Bone marrow (tissue), 2 donors: ENCODE results near the gene CACNA2D4.

Experiments used
- DNase-seq, 2 donors: peaks; one replicate each; lab custom pipeline; 2025; lab: John Stamatoyannopoulos, UW

The CACNA2D4 gene

GRCh38 chr12:1917172-1918070, 1.0 kb downstream of the CACNA2D4 start:
- peak in 1 of 2 donors; percentile 46 for DNase-seq

- DNase-seq, result no peak
Measured at GRCh38 chr12:1916371-1917171, 1.9 kb downstream of the CACNA2D4 start.

- DNase-seq, result no peak
Measured at GRCh38 chr12:1915082-1915968, 3.1 kb downstream of the CACNA2D4 start.

- DNase-seq, result no peak
Measured at GRCh38 chr12:1914114-1914911, 4.1 kb downstream of the CACNA2D4 start.

- DNase-seq, result no peak
Measured at GRCh38 chr12:1913377-1914113, 4.9 kb downstream of the CACNA2D4 start.

- DNase-seq, result no peak
Measured at GRCh38 chr12:1912580-1913376, 5.7 kb downstream of the CACNA2D4 start.

DNA sequence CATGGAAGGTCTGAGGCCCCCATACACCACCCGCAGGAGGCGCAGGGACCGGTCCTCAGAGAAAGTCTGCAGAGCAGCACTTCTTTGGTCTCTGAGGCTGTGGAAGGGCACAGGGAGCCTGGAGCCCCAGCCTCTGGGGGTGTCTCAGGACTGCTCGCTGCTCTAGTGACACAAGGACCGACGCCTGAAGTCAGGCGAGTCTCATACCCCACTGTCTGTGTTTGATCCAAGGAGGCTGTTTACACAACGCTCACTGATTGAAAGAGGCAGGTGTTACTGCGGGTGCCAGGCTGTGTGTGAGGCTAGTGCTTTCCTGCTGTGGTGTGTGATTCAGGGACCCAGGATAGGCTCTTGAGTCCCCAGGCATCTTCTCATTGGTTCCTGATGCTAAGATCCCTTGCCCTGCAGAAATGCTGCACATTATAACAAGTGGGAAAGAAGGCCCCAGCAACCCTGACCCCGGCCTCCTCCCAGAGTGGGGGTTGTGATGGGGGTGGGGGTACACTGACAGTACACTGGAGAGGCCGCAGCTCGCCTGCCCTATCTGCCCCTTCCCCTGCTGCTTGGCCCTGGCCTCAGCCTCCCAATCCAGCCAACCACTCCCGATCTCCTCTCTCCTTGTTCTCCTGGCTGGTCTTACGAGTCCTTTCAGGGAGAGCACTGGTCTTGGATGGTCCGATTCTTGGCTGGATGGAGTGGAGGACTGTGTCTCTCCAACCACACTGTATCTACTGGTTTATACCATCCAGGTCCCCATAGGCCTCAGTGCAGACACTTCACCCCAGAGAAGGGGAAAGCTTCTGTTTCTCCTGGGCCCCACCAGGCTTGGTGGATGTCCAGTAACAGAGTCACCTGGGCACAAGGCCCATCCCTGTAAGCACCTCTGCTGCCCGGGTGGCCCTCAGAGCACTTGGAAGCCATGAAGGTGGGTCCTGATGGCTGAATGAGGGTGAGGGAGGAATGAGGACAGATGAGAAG, 6.6 kb downstream of the CACNA2D4 start:
- no peak for DNase-seq

- DNase-seq, result no peak
Measured at GRCh38 chr12:1910468-1910867, 8.0 kb downstream of the CACNA2D4 start.

GRCh38 chr12:1908758-1909157, 9.7 kb downstream of the CACNA2D4 start:
- DNase-seq, result no peak

GRCh38 chr12:1907652-1908611, 10.5 kb downstream of the CACNA2D4 start:
- no peak for DNase-seq

DNA sequence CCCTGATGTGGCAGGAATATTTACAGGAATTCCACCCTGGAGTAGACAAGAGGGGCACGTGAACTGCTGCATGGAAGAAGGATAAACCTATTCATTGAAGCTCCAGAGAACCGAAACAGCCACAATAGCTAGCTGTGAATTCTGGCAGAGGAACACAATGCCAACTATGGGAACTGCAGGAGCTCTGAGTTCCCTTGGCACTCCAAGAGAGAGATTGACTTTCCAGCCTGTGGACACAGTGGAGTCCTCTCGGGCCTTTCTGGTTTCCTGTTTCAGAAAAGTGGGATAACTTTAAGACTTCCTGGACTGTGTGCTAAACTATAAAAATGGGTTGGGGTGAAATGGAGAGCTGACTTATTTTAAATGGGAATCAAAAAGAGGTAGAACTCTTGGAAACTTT, 11.9 kb downstream of the CACNA2D4 start:
- DNase-seq, result no peak

GRCh38 chr12:1904875-1905274, 13.6 kb downstream of the CACNA2D4 start:
- no peak for DNase-seq

DNA sequence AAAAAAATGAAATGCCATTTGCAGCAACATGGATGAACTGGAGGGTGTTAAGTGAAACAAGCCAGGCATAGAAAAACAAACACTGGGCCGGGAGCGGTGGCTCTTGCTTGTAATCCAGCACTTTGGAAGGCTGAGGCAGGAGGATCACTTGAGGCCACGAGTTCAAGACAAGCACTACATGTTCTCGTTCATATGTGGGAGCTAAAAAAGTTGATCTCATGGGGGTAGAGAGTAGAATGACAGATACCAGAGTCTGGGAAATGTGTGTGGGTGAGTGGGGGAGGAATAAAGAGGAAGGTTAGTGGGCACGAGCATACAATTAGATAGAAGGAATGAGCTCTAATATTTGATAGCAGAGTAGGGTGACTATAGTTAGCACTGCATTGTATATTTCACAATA, 21.5 kb downstream of the CACNA2D4 start:
- no peak for DNase-seq

- DNase-seq, result no peak
Measured at GRCh38 chr12:1890810-1891209, 27.6 kb downstream of the CACNA2D4 start.

DNA sequence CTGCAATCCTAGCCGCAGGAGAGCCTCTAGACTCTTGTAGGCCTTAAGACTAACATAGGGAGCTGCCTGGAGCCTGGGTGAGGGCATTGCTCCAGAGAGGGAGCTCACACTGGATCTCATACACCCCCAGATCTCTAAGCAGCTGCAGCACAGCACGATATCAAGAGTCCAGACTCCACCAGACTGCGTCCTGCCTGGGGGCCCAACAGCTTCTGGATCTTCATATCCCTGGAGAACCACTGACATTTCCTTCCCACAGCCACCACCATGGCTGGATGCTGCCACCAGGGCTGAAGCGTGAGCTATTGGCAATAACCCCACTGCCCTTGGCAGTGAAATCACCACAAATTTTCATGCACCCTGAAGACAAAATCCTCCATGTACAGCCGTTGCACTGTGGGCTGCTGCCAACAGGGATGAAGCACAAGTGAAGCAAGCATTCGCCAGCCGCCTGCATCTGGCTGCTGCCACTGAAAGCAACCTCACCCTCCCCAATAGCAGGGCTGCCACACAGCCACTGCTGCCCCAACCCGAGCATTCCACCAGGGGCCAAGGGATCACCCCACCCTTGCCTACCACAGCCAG, 28.2 kb downstream of the CACNA2D4 start:
- DNase-seq, result no peak

DNA sequence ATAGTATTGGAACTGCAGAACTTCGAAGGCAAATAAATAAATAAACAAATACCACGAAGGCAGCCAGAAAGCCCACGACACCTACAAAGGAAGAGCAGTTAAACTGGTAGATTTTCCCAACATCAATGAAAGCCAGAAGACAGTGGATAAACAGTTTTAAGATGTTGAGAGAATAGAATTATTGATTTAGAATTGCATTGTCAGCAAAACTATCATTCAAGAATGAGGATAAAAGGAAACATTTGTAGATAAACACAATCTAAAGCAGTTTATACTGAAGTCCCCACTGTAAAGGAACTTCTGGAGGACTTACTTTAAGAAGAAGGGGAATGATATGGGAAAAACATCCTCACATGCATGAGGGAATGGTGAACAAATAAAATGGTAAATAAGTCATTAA, 29.5 kb downstream of the CACNA2D4 start:
- DNase-seq, result no peak
